K562 (cell line): Measurements from ENCODE around the gene NFIC. TPM values are rescaled to one million over a fixed set of nuclear protein-coding genes. Genes with fewer than 3 reads are reported as not detected.

Experiments used
- ATAC-seq: fragments of 200-7000 bp; cut with Tn5 transposase; 3 replicates; pipeline ENCODE4 v1.9.1; 2020; ENCODE audit warnings: moderate library complexity
- BruUV-seq: library from RNA; stranded (reverse); fragments of 400-500 nt; replicated peaks from 2 replicates; lab custom pipeline; 2021; lab: Mats Ljungman, UMichigan
- CTCF ChIA-PET: fragments of 300-600 bp; formaldehyde crosslinking; extraction: SDS; loops from one replicate; lab custom pipeline; 2021; ENCODE audit warnings: low intra/inter-chr PET ratio; lab: Yijun Ruan, JAX
- POLR2A ChIA-PET: fragments of 300-600, 350-650 bp; sonication (Branson Sonifier 250); formaldehyde crosslinking; extraction: SDS; loops from one replicate; lab custom pipeline; 2021; ENCODE audit warnings: antibody characterized with exemption, inconsistent platforms; lab: Yijun Ruan, JAX
- DNase-seq, 4 experiments: peaks; one replicate each; pipeline versions ENCODE4 v3.0.0 to v3.0.0-alpha.2; 2011 to 2018; ENCODE audit warnings: low spot score in 3 of 4, mixed read lengths in 3 of 4; ENCODE audit errors: extremely low read depth in 1 of 4
- FAIRE-seq: peaks from 2 replicates; lab custom pipeline; 2011; peaks lifted over from hg19 to GRCh38; lab: Jason Lieb, UNC
- H2AFZ ChIP-seq: 2 replicates; pipeline ENCODE4 v1.6.0; 2011; ENCODE audit warnings: low read depth, low read length, control low read depth, inconsistent platforms
- H3K27ac ChIP-seq: fragments of 200-600 bp; 3 replicates; pipeline ENCODE4 v1.8.0; 2011; ENCODE audit warnings: low read depth, mild to moderate bottlenecking, control low read depth, inconsistent platforms, low read length, moderate library complexity, mixed read lengths; ENCODE audit errors: extremely low read depth
- H3K27me3 ChIP-seq, 2 experiments: fragments of 300-600 bp in 1 of 2; 2 replicates in 1 of 2; 3 replicates in 1 of 2; pipeline versions ENCODE4 v1.6.0 to v1.8.0; 2011; ENCODE audit warnings: inconsistent platforms in 2 of 2, low read length in 2 of 2, mild to moderate bottlenecking in 1 of 2, mixed read lengths in 1 of 2, moderate library complexity in 1 of 2; ENCODE audit not compliant: control insufficient read depth in 2 of 2, insufficient read depth in 2 of 2
- H3K36me3 ChIP-seq: fragments of 300-600 bp; 3 replicates; pipeline ENCODE4 v1.8.0; 2011; ENCODE audit warnings: mild to moderate bottlenecking, low read length, inconsistent platforms; ENCODE audit not compliant: control insufficient read depth, insufficient read depth
- H3K4me1 ChIP-seq, 2 experiments: fragments of 200-600 bp in 1 of 2; replicated peaks in 1 of 2; 2 replicates in 1 of 2; 3 replicates in 1 of 2; pipeline versions ENCODE4 v1.5.1 to v1.8.0; 2011; ENCODE audit warnings: inconsistent platforms in 2 of 2, low read length in 2 of 2, mild to moderate bottlenecking in 1 of 2, mixed read lengths in 1 of 2, moderate library complexity in 1 of 2; ENCODE audit not compliant: control insufficient read depth in 2 of 2, insufficient read depth in 2 of 2
- H3K4me2 ChIP-seq: 2 replicates; pipeline ENCODE4 v1.6.1; 2011; ENCODE audit warnings: low read length, control low read depth, inconsistent platforms, mixed read lengths; ENCODE audit not compliant: insufficient read depth
- H3K4me3 ChIP-seq: fragments of 200-600 bp; sonication (generic), shearing (Covaris generic); 2 replicates; pipeline ENCODE4 v1.5.1; 2016; ENCODE audit warnings: control low read depth, inconsistent platforms
- H3K79me2 ChIP-seq: fragments of 200-600 bp; 3 replicates; pipeline ENCODE4 v1.8.0; 2011; ENCODE audit warnings: low read length, inconsistent platforms; ENCODE audit not compliant: control insufficient read depth, insufficient read depth
- H3K9ac ChIP-seq, 2 experiments: 2 replicates each; pipeline versions ENCODE4 v1.6.0 to v1.6.1; 2011; ENCODE audit warnings: low read depth in 2 of 2, low read length in 2 of 2, control low read depth in 1 of 2, inconsistent platforms in 1 of 2, mild to moderate bottlenecking in 1 of 2, mixed read lengths in 1 of 2; ENCODE audit not compliant: insufficient read depth in 1 of 2
- H3K9me1 ChIP-seq: one replicate; pipeline ENCODE4 v1.6.0; 2011; ENCODE audit warnings: inconsistent platforms, mild to moderate bottlenecking, low read length, moderate library complexity; ENCODE audit not compliant: control insufficient read depth, insufficient read depth
- H3K9me3 ChIP-seq: replicated peaks from 2 replicates; pipeline ENCODE4 v1.5.1; 2011; ENCODE audit warnings: low read depth, low read length, inconsistent platforms; ENCODE audit not compliant: control insufficient read depth, insufficient read depth
- H4K20me1 ChIP-seq: replicated peaks from 2 replicates; pipeline ENCODE4 v1.6.1; 2011; ENCODE audit warnings: low read length, inconsistent platforms, mixed read lengths; ENCODE audit not compliant: control insufficient read depth, insufficient read depth
- CXXC5 ChIP-seq: fragments of 250-450 bp; sonication (Bioruptor Pico); IDR thresholded peaks from 2 replicates; pipeline ENCODE4 v1.8.0; 2022; ENCODE audit warnings: inconsistent platforms, mild to moderate bottlenecking, moderate library complexity
- EZH2 ChIP-seq: IDR thresholded peaks from 2 replicates; pipeline ENCODE4 v1.6.1; 2012; ENCODE audit warnings: low read depth, mild to moderate bottlenecking, inconsistent platforms, low read length, borderline replicate concordance
- FIP1L1 ChIP-seq: fragments of 200-400 bp; formaldehyde crosslinking; IDR thresholded peaks from 2 replicates; pipeline ENCODE4 v1.6.1; 2018; ENCODE audit warnings: mild to moderate bottlenecking, low read depth, low read length; ENCODE audit not compliant: poor library complexity, severe bottlenecking
- MAFF ChIP-seq: IDR thresholded peaks from 2 replicates; pipeline ENCODE4 v1.6.1; 2012; ENCODE audit warnings: low read length, improper control_type of control experiment
- NRF1 ChIP-seq, 2 experiments: fragments of 450-650 bp; IDR thresholded peaks in 1 of 2; conservative IDR thresholded peaks in 1 of 2; 2 replicates each; pipeline ENCODE4 v1.6.1; 2014; ENCODE audit warnings: mild to moderate bottlenecking in 2 of 2
- RERE ChIP-seq: sonication (generic); formaldehyde crosslinking; IDR thresholded peaks from 2 replicates; pipeline ENCODE4 v1.8.0; 2023; ENCODE audit warnings: missing genetic modification reagents, mild to moderate bottlenecking, borderline replicate concordance
- TCF15 ChIP-seq: fragments of 250-450 bp; sonication (Bioruptor Pico); IDR thresholded peaks from 2 replicates; pipeline ENCODE4 v1.8.0; 2022; ENCODE audit warnings: moderate library complexity, mild to moderate bottlenecking, inconsistent platforms
- TOE1 ChIP-seq, 2 experiments: fragments of 450-650 bp in 1 of 2; sonication (generic) in 1 of 2; formaldehyde crosslinking in 1 of 2; IDR thresholded peaks; 2 replicates each; pipeline versions ENCODE4 v1.7.1 to v1.8.0; 2016 to 2022; ENCODE audit warnings: borderline replicate concordance in 2 of 2, mild to moderate bottlenecking in 2 of 2, antibody characterized with exemption in 1 of 2, inconsistent platforms in 1 of 2, low read depth in 1 of 2, missing genetic modification reagents in 1 of 2, moderate library complexity in 1 of 2
- WGBS: fragments of 100-300 bp; shearing (Covaris generic); methylation state at CpG from one replicate; pipeline ENCODE4 v1.1.6; 2016; ENCODE audit warnings: low coverage, mixed read lengths; ENCODE audit not compliant: insufficient coverage; ENCODE audit errors: missing lambda C conversion rate; 5-methylcytosine and 5-hydroxymethylcytosine counted together
- in situ Hi-C: fragments of 300-500 bp; cut with MboI; formaldehyde crosslinking; loops from 4 replicates; pipeline ENCODE4 v1.15.0; 2018; ENCODE audit warnings: inconsistent platforms, mixed read lengths
- intact Hi-C: fragments of 100-400 bp; cut with micrococcal nuclease; formaldehyde crosslinking; loops from 2 replicates; pipeline ENCODE4 v1.14.2; 2022
- polyA plus RNA-seq, 8 experiments: library from polyadenylated mRNA; depleted of rRNA in 4 of 8; stranded (reverse) in 5 of 8; unstranded in 3 of 8; fragments of >200 nt; fragmentation: Nextera tagmentation in 2 of 8; fragmentation: Illumina TruSeq in 1 of 8; extraction: Ambion mirVana in 2 of 8; extraction: Trizol in 1 of 8; gene quantifications; 2 replicates each; pipeline versions ENCODE4 v1.2.1 to v1.2.3, GENCODE V29; 2011 to 2014; ENCODE audit warnings: inconsistent platforms in 1 of 8, missing spikeins in 1 of 8
- total RNA-seq, 7 experiments: library from RNA; depleted of rRNA in 6 of 7; stranded (reverse); fragments of >200 nt in 6 of 7; fragmentation: Illumina TruSeq in 2 of 7; extraction: Trizol in 2 of 7; gene quantifications; 2 replicates each; pipeline versions ENCODE4 v1.2.1 to v1.2.3, GENCODE V29; 2011 to 2021; ENCODE audit warnings: low replicate concordance in 1 of 7

The NFIC gene
- total and polyA plus RNA-seq, 9 of the 15 experiments (the other 6 are each of a cell fraction or from before 2014, with no cell fraction given) = 0.71 to 62.1 (median 6.9) TPM

DNA sequence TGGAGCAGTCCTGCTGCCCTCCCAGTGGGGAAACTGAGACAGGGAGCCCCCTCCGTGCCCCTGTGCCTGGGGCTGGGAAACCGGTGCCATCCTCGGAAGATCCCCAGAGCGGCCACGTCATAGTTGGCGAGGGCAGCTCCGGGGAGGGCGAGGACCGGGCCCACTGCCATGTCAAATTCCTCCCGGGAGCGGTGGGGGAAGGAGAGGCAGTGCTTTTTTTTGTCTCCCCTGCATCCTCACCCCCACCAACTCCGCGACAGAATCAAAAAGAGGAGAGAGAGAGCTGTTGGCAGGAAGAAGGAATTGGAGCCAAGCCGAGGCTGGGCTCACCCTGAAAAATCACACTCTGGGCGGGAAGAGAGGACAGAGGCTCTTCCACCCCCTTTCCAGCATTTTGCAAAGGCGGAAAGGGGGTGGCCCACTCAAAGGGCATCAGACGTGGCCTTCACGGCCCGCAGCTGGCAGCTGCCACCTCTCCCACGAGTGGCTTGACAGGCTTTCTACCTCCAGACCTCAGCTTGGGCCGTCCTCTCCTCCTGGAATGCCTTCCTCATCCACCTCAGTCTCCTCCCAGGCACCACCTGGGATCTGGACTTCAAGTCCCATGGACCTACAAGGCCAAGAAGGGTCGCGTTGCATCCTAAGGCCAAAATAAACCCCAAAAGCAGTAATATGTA lies 19.6 kb upstream of the NFIC start:
- POLR2A ChIA-PET = no interaction called here
- H3K27me3 ChIP-seq = no peaks in the 10 kb centered on the region
- H3K79me2 ChIP-seq = no peaks in the 10 kb centered on the region
- H2AFZ ChIP-seq = no peak overlapping the region
- no peaks in the 10 kb centered on the region for H3K9me1 ChIP-seq
- in situ Hi-C loops (no loop called here), intact Hi-C loops (no loop called here)
- BruUV-seq = no TSS peak
- no peaks in the 10 kb centered on the region for H3K9me3 ChIP-seq
- CTCF ChIA-PET = no interaction called here
- no peak for FAIRE-seq
- peaks cover 0 to 25% of the 10 kb centered on the region in 2 experiments; a peak in 3 of 5 replicates for H3K4me1 ChIP-seq
- no peak overlapping the region for H3K27ac ChIP-seq
- H3K4me3 ChIP-seq = no peak overlapping the region
- H3K4me2 ChIP-seq = no peak overlapping the region
- no peak for ATAC-seq
- H4K20me1 ChIP-seq = no peaks in the 10 kb centered on the region
- no peaks in the 10 kb centered on the region for H3K36me3 ChIP-seq
- WGBS = 58% methylated on average over 16 of the region's 23 CpGs
- DNase-seq = no peak
- H3K9ac ChIP-seq = no peak overlapping the region; a peak in 1 of 4 replicates
- TF ChIP-seq CXXC5 (CRISPR knock-in tag) (no peak), FIP1L1 (no peak), EZH2 (no peak), TOE1 (IDR thresholded peaks at IDR 0.05; ENCODE audit: borderline replicate concordance) (no peak), TOE1 (CRISPR knock-in tag; IDR thresholded peaks at IDR 0.05; ENCODE audit: borderline replicate concordance, low read depth) (no peak), NRF1 (conservative IDR thresholded peaks at IDR 0.05 in 1 of 2, IDR thresholded peaks at IDR 0.05 in 1 of 2) (no peak), TCF15 (CRISPR knock-in tag) (no peak), MAFF (no peak), RERE (CRISPR knock-in tag) (no peak)
